ENCODE measurements around the gene THTPA. TPM values are rescaled to one million over a fixed set of nuclear protein-coding genes. Genes with fewer than 3 reads are reported as not detected.
A peak's percentile ranks its signal among the peaks of the same experiment; 100 is the strongest.

Gene THTPA
- total and polyA plus RNA-seq, 7 experiments from 2014 or later: 16.4 to 26.7 (median 18.1) TPM

- DNase-seq: no peak
- POLR2A ChIA-PET: interaction anchor here (1.0 kb wide), 1 partner anchor 50 kb away, joined by 3 read pairs; no protein-coding TSS in a partner anchor
- intact Hi-C loops (cut with micrococcal nuclease): loop anchor here (1.0 kb wide), 4 partner anchors 13 to 60 kb away; partner anchors contain the start of gene ZFHX2 (in 1 of the 2)
Observed at GRCh38 chr14:23538785-23539184, 17.3 kb upstream of the THTPA start.

GRCh38 chr14:23539248-23540140, 16.6 kb upstream of the THTPA start:
- ChIA-PET POLR2A (interaction anchor here (0.6 to 1.0 kb wide), 2 partner anchors 49 to 224 kb away, joined by 3 read pairs; no protein-coding TSS in a partner anchor), CTCF (interaction anchor here (0.6 to 6.3 kb wide), 4 partner anchors 20 to 272 kb away, joined by 4 to 43 read pairs (median 17); no protein-coding TSS in a partner anchor)
- Histone ChIP-seq H3K27ac (ENCODE audit: low read depth, low read length) (no peak overlapping the region), H3K27me3 (ENCODE audit: control insufficient read depth in 2 of 2, insufficient read depth in 2 of 2, low read length in 2 of 2) (no peaks in the 10 kb centered on the region), H3K4me3 (ENCODE audit: low read length) (no peak overlapping the region), H3K36me3 (ENCODE audit: control insufficient read depth in 2 of 3, insufficient read depth in 3 of 3, low read length in 3 of 3) (no peaks in the 10 kb centered on the region), H3K9me3 (ENCODE audit: control insufficient read depth in 2 of 3, low read length in 3 of 3) (no peaks in the 10 kb centered on the region), H3K4me1 (ENCODE audit: control insufficient read depth in 2 of 2, insufficient read depth in 2 of 2, low read length in 2 of 2) (no peaks in the 10 kb centered on the region)
- Mint-ChIP-seq H3K4me3 (no peak overlapping the region), H3K36me3 (no peaks in the 10 kb centered on the region), H3K4me1 (peaks cover 0 to 6% (median 0%) of the 10 kb centered on the region in 7 donors), H3K27me3 (no peaks in the 10 kb centered on the region), H3K27ac (peak overlapping the region in 1 of 9 donors; percentile 83), H3K9me3 (no peaks in the 10 kb centered on the region)
- DNase-seq (peak in 6 of 9 donors; percentile 20 to 53 (median 34)), ATAC-seq (peak; percentile 85)
- intact Hi-C loops (cut with micrococcal nuclease): loop anchor here (1.0 kb wide), 4 partner anchors 12 to 61 kb away; partner anchors contain the start of gene ZFHX2 (in 1 of the 2)

More at GRCh38 chr14:23538785-23539184, 17.3 kb upstream of the THTPA start:
- Histone ChIP-seq H3K36me3 (ENCODE audit: control insufficient read depth in 2 of 3, insufficient read depth in 3 of 3, low read length in 3 of 3) (no peaks in the 10 kb centered on the region), H3K27me3 (ENCODE audit: control insufficient read depth in 2 of 2, insufficient read depth in 2 of 2, low read length in 2 of 2) (no peaks in the 10 kb centered on the region), H3K4me3 (ENCODE audit: low read length) (no peak overlapping the region), H3K4me1 (ENCODE audit: control insufficient read depth in 2 of 2, insufficient read depth in 2 of 2, low read length in 2 of 2) (no peaks in the 10 kb centered on the region), H3K9me3 (ENCODE audit: control insufficient read depth in 2 of 3, low read length in 3 of 3) (no peaks in the 10 kb centered on the region), H3K27ac (ENCODE audit: low read depth, low read length) (no peak overlapping the region)
- no peaks in the 10 kb centered on the region for H3K36me3 Mint-ChIP-seq
- peaks cover 0 to 6% (median 0%) of the 10 kb centered on the region in 7 donors for H3K4me1 Mint-ChIP-seq
- H3K9me3 Mint-ChIP-seq: no peaks in the 10 kb centered on the region
- H3K4me3 Mint-ChIP-seq: no peak overlapping the region
- CTCF ChIA-PET: interaction anchor here (3.9 to 6.3 kb wide), 2 partner anchors 21 to 61 kb away, joined by 25 to 43 read pairs; no protein-coding TSS in a partner anchor
- H3K27me3 Mint-ChIP-seq: no peaks in the 10 kb centered on the region
- peak overlapping the region in 1 of 9 donors; percentile 16 for H3K27ac Mint-ChIP-seq
- ATAC-seq: no peak

DNA sequence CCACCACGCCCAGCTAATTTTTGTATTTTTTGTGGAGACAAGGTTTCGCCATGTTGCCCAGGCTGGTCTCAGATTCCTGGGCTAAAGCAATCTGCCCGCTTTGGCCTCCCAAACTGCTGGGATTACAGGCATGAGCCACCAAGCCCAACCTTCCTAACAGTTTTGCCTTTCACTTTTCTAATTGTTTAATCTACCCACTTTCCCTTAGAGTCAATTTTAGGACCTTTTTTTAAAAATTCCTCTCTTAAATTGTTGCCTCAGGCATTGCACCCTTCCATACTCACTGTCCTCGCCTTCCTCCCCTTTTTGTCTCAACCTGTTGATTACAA, 16.0 kb upstream of the THTPA start:
- H3K4me1 Mint-ChIP-seq: peaks cover 0 to 10% (median 0%) of the 10 kb centered on the region in 7 donors
- Histone ChIP-seq H3K36me3 (ENCODE audit: control insufficient read depth in 2 of 3, insufficient read depth in 3 of 3, low read length in 3 of 3) (no peaks in the 10 kb centered on the region), H3K4me3 (ENCODE audit: low read length) (no peak overlapping the region), H3K9me3 (ENCODE audit: control insufficient read depth in 2 of 3, low read length in 3 of 3) (no peaks in the 10 kb centered on the region), H3K27me3 (ENCODE audit: control insufficient read depth in 2 of 2, insufficient read depth in 2 of 2, low read length in 2 of 2) (no peaks in the 10 kb centered on the region), H3K4me1 (ENCODE audit: control insufficient read depth in 2 of 2, insufficient read depth in 2 of 2, low read length in 2 of 2) (no peaks in the 10 kb centered on the region), H3K27ac (ENCODE audit: low read depth, low read length) (no peak overlapping the region)
- CTCF ChIA-PET: interaction anchor here (0.6 to 6.3 kb wide), 4 partner anchors 20 to 273 kb away, joined by 4 to 43 read pairs (median 17); no protein-coding TSS in a partner anchor
- no peak overlapping the region for H3K27ac Mint-ChIP-seq
- no peaks in the 10 kb centered on the region for H3K36me3 Mint-ChIP-seq
- no peak overlapping the region for H3K4me3 Mint-ChIP-seq
- ATAC-seq (no peak), DNase-seq (no peak)
- H3K9me3 Mint-ChIP-seq: no peaks in the 10 kb centered on the region
- H3K27me3 Mint-ChIP-seq: no peaks in the 10 kb centered on the region
- intact Hi-C loops (cut with micrococcal nuclease): no loop called here
- POLR2A ChIA-PET: interaction anchor here (0.6 kb wide), 1 partner anchor 224 kb away, joined by 3 read pairs; no protein-coding TSS in a partner anchor

DNA sequence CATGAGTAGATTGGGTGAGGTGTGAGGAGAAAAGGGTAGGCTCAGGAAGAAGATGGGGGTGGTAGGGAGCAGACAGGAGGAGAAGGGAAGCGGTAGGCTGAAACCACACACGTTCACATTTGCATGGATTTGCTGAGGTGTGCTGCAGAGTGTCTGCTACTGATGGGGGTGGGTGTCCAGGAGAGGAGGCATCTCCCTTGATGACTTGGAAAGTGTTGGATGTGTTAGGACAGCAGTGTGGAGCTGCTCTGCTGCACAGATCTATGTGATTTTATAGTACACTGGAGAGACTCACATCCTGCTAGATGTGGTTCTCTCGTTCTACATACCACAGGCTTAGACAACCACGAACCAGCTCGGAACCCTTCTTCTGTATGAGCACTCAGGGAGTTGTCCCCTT, 13.8 kb upstream of the THTPA start:
- peaks cover 0 to 10% (median 0%) of the 10 kb centered on the region in 7 donors for H3K4me1 Mint-ChIP-seq
- no peak overlapping the region for H3K27ac ChIP-seq (ENCODE audit: low read depth, low read length)
- H3K4me3 Mint-ChIP-seq: no peak overlapping the region
- H3K4me1 ChIP-seq (ENCODE audit: control insufficient read depth in 2 of 2, insufficient read depth in 2 of 2, low read length in 2 of 2): no peaks in the 10 kb centered on the region
- no peaks in the 10 kb centered on the region for H3K27me3 ChIP-seq (ENCODE audit: control insufficient read depth in 2 of 2, insufficient read depth in 2 of 2, low read length in 2 of 2)
- ChIA-PET CTCF (interaction anchor here (1.1 to 6.3 kb wide), 3 partner anchors 10 to 65 kb away, joined by 3 to 43 read pairs (median 5); partner anchors contain the start of gene ZFHX2), POLR2A (interaction anchor here (1.2 kb wide), 1 partner anchor 67 kb away, joined by 3 read pairs; no protein-coding TSS in a partner anchor)
- intact Hi-C loops (cut with micrococcal nuclease): no loop called here
- no peak overlapping the region for H3K4me3 ChIP-seq (ENCODE audit: low read length)
- no peaks in the 10 kb centered on the region for H3K9me3 Mint-ChIP-seq
- peak overlapping the region in 1 of 9 donors; percentile 21 for H3K27ac Mint-ChIP-seq
- no peaks in the 10 kb centered on the region for H3K36me3 Mint-ChIP-seq
- H3K9me3 ChIP-seq (ENCODE audit: control insufficient read depth in 2 of 3, low read length in 3 of 3): no peaks in the 10 kb centered on the region
- no peaks in the 10 kb centered on the region for H3K36me3 ChIP-seq (ENCODE audit: control insufficient read depth in 2 of 3, insufficient read depth in 3 of 3, low read length in 3 of 3)
- ATAC-seq (no peak), DNase-seq (no peak)
- H3K27me3 Mint-ChIP-seq: no peaks in the 10 kb centered on the region

- ChIA-PET CTCF (interaction anchor here (1.1 to 6.3 kb wide), 2 partner anchors 13 to 66 kb away, joined by 5 to 43 read pairs; no protein-coding TSS in a partner anchor), POLR2A (no interaction called here)
- Mint-ChIP-seq H3K4me1 (peaks cover 0 to 10% (median 0%) of the 10 kb centered on the region in 7 donors), H3K4me3 (no peak overlapping the region), H3K36me3 (no peaks in the 10 kb centered on the region), H3K27me3 (no peaks in the 10 kb centered on the region), H3K27ac (no peak overlapping the region), H3K9me3 (no peaks in the 10 kb centered on the region)
- Histone ChIP-seq H3K9me3 (ENCODE audit: control insufficient read depth in 2 of 3, low read length in 3 of 3) (no peaks in the 10 kb centered on the region), H3K4me3 (ENCODE audit: low read length) (no peak overlapping the region), H3K4me1 (ENCODE audit: control insufficient read depth in 2 of 2, insufficient read depth in 2 of 2, low read length in 2 of 2) (no peaks in the 10 kb centered on the region), H3K27me3 (ENCODE audit: control insufficient read depth in 2 of 2, insufficient read depth in 2 of 2, low read length in 2 of 2) (no peaks in the 10 kb centered on the region), H3K36me3 (ENCODE audit: control insufficient read depth in 2 of 3, insufficient read depth in 3 of 3, low read length in 3 of 3) (no peaks in the 10 kb centered on the region), H3K27ac (ENCODE audit: low read depth, low read length) (no peak overlapping the region)
- intact Hi-C loops (cut with micrococcal nuclease): no loop called here
- DNase-seq (no peak), ATAC-seq (no peak)
Observed at GRCh38 chr14:23543403-23543802, 12.7 kb upstream of the THTPA start.

DNA sequence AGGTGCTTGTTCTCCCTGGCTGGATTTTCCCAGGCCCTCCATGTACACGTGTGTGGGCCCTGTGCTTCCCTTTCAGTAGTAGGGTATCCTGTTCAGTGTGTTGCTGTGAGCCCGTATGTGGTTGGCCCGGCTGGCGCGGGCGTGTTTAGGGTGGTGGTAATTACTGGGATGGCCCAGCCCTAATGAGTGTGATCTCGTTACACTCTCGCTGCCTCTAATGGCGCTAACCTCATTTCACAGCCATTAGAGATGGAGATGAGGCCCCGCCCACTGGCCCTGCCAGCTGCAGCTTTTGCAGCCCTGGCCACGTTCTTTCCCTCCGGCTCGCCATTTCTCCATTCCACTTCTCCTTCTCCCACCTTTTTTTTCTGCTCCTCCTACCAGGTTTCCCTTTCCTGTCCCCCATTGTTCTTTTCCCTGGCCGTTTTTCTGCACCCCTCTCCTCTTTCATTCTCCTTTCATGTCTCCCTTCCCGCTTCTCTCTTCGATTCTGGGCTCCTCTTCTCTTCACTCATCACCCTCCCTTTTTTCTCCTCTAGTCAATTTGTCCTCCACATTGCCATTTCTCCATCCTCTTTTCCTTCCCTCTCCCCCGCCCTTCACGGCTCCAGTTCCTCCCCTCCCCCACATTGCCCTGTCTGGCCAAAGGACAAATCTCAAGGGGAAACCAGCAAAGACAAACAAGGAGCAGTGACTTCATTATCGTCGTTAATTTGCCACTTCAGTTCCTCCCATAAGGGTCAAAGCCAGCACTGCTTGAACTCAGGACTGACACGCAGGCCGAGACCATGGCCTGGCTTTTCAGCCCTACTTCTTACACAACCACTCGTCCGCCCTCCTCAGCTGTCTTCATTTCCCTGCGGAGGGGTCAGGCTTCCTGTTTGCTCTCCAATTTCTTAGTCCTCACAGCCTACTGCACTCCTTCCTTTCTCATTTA, 11.3 kb upstream of the THTPA start:
- ATAC-seq: no peak
- no peaks in the 10 kb centered on the region for H3K27me3 Mint-ChIP-seq
- H3K4me1 Mint-ChIP-seq: peaks cover 0 to 4% (median 0%) of the 10 kb centered on the region in 7 donors
- ChIA-PET CTCF (no interaction called here), POLR2A (no interaction called here)
- no peak overlapping the region for H3K4me3 Mint-ChIP-seq
- intact Hi-C loops (cut with micrococcal nuclease): no loop called here
- no peaks in the 10 kb centered on the region for H3K9me3 ChIP-seq (ENCODE audit: control insufficient read depth in 2 of 3, low read length in 3 of 3)
- DNase-seq: no peak
- no peaks in the 10 kb centered on the region for H3K36me3 ChIP-seq (ENCODE audit: control insufficient read depth in 2 of 3, insufficient read depth in 3 of 3, low read length in 3 of 3)
- H3K4me3 ChIP-seq (ENCODE audit: low read length): no peak overlapping the region
- no peaks in the 10 kb centered on the region for H3K36me3 Mint-ChIP-seq
- no peaks in the 10 kb centered on the region for H3K9me3 Mint-ChIP-seq
- no peaks in the 10 kb centered on the region for H3K4me1 ChIP-seq (ENCODE audit: control insufficient read depth in 2 of 2, insufficient read depth in 2 of 2, low read length in 2 of 2)
- no peak overlapping the region for H3K27ac ChIP-seq (ENCODE audit: low read depth, low read length)
- peaks cover under 1 to 3% of the 10 kb centered on the region in 2 donors for H3K27me3 ChIP-seq (ENCODE audit: control insufficient read depth in 2 of 2, insufficient read depth in 2 of 2, low read length in 2 of 2)
- H3K27ac Mint-ChIP-seq: no peak overlapping the region
